22Rv1 (cell line): ENCODE measurements around the gene FHIT.

ENCODE experiments used
- H3K27ac ChIP-seq: fragments of 450-650 bp; 2 replicates; pipeline ENCODE4 v1.5.1; 2017
- CTCF ChIP-seq: fragments of 450-650 bp; IDR thresholded peaks from 2 replicates; pipeline ENCODE4 v1.5.1; 2017; ENCODE audit warnings: mild to moderate bottlenecking
- ZFX ChIP-seq: fragments of 450-650 bp; IDR thresholded peaks from 2 replicates; pipeline ENCODE4 v1.6.1; 2017; ENCODE audit warnings: antibody characterized with exemption, borderline replicate concordance

Gene FHIT

GRCh38 chr3:60313951-60314461, 937.2 kb downstream of the FHIT start:
- TF ChIP-seq CTCF = no peak
- TF ChIP-seq ZFX = no peak
- H3K27ac ChIP-seq = no peak overlapping the region

- no peak for TF ChIP-seq ZFX
- TF ChIP-seq CTCF = no peak
- no peak overlapping the region for H3K27ac ChIP-seq
These were observed 937.9 kb downstream of the FHIT start for GRCh38 chr3:60313231-60313798.

DNA sequence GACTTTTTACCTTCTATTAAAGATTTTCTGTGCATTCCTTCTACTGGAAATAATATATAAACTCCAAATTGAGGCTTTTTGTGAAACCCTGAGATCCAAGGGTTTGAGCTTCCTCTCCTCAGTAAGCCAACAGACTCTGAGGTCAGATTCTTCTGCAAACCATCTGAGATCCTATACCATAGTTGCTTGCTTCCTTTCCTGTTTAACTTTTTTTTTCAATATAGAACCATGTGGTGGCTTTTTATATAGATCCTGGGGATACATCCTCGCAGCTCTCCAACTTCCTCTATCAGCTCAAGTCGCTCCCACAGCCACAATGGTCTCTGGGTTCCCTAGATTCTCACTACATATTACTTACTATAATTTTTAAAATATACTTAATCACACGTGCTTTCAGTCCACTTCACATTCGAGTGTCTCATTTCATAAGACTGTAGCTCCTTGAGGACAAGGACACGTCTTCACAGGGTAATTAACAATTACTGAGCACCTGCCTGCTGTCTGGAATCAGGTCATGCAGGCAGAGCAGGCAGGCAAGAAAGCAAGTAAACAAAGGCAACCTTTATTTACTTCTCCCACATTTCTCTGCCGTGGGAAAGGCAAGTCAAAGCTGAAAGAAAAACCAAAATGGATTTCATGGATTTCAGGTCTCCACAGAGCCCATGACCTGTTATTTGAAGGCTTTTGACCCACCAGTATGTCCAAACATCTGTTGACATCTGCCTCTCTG, 941.5 kb downstream of the FHIT start:
- no peak overlapping the region for H3K27ac ChIP-seq
- no peak for TF ChIP-seq CTCF
- no peak for TF ChIP-seq ZFX

- TF ChIP-seq ZFX (no peak), CTCF (no peak)
- H3K27ac ChIP-seq = no peak overlapping the region
These were observed 942.4 kb downstream of the FHIT start for GRCh38 chr3:60308808-60309207.

DNA sequence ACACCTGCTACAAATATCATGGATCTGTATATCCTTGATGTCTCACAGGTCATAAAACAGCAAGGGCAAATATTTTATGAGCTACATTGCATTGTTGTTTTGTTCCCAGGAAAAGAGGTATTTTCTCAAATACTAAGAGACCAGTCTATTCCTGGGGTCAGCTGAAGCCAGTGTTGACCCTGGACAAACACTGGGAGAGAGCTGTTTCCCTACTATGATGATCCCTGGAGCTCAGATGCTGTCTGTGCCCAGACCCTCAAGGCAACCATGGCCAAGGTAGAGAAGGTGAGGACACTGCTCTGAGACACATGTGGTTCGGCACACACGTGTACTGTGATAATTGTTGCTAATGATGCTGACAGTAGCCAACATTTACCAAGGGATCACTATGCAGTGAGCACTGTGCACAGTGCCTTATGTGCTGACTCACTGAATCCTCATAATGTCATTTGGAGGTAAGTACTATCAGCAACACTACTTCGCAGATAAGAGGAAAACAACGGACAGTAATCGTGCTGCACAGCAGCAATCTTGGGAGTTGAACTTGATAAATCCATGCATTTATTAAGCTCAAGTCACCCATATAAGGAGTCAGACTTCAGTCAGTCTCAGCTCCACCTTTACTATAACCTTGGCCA, 943.6 kb downstream of the FHIT start:
- TF ChIP-seq ZFX (no peak), CTCF (no peak)
- no peak overlapping the region for H3K27ac ChIP-seq

DNA sequence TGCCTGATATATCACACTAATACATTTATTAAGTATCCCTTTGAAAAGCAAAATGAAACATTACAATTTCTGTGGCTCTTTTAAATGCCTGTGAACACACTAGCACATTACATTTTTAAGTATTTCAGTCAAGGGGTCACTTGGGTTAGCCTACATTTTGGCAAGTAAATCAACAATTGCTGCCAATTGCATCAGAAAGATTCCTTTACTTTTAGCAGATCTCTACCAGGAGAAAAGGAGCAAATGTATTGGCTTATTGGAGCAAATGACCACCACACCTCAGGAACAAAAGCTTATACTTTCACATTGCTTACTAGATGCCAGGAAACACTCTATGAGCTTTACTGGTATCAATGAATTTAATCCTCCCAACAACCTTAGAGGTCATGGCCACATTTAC, 947.1 kb downstream of the FHIT start:
- H3K27ac ChIP-seq = no peak overlapping the region
- TF ChIP-seq ZFX (no peak), CTCF (no peak)

- no peak overlapping the region for H3K27ac ChIP-seq
- TF ChIP-seq CTCF (no peak), ZFX (no peak)
These were observed 948.1 kb downstream of the FHIT start for GRCh38 chr3:60303160-60303559.
